NCI-H1105 treated with DMSO at 0.1 percent for 48 hours (cell line): ENCODE measurements around the gene AARS2.
"Not testable (repeated sequence)": the region's sequence is repeated elsewhere in the genome, so short reads cannot be mapped to it uniquely, and the experiment has no call there.

Experiments
- DNase-seq: peaks from one replicate; lab custom pipeline; 2025; lab: John Stamatoyannopoulos, UW

AARS2 gene

GRCh38 chr6:44312901-44313788, at the start of gene AARS2:
TSS of gene AARS2 (minus strand) at chr6:44313347. CDS start at chr6:44313323, 24 bp downstream.
- DNase-seq: peak; percentile 85

DNA sequence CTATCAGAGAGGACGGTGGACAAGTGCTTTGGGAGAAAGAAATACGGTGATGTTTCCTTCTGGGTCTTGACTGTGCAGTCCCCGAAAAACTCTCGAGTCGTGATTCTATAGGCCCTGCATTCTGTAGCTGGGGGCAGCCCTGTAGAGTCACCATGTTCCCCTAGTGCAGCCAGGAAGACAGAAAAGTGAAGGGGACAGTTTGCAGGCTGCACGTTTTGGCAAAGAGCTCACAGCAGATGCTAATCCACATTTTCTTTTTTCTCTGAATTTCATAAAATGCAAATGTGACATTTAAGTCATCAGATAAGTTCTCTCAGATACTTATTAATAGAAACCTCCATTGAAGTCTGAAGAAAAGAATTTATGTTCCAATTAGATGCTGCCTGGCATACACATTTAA, 48.8 kb upstream of the AARS2 start:
- DNase-seq: no peak

DNA sequence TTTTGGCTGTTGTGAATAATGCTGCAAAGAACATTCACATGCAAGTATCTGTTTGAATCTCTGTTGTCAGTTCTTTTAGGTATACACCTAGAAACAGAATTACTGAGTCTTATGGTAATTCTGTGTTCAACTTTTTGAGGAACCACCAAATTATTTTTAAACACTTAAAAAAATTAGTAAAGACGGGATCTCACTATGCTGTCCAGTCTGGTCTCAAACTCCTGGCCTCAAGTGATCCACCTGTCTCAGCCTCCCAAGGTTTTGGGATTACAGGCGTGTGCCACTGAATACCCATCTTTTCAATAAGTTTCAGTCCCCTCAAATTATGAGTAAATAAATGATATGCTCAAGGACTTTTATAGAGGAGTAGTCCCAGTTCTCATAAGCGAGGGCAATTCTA, 46.8 kb upstream of the AARS2 start:
- no peak for DNase-seq

DNA sequence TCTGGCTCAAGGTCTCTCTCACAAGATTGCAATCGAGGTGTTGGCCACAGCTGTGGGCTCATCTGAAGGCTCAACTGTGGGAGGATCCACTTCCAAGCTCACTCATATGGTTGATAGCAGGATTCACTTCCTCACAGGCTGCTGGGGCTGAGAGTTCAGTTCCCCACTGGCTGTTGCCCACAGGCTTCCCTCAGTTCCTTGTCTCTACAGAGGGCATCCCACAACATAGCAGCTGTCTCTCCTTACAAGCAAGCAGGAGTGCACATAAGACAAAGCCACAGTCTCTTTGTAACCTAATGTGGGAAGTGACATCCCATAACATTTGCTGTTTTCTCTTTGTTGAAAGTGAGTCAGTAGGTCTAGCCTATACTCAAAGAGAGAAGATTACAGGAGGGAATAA, 43.3 kb upstream of the AARS2 start:
- DNase-seq: no peak

GRCh38 chr6:44355640-44356039, 42.5 kb upstream of the AARS2 start:
- no peak for DNase-seq

- DNase-seq: no peak
Measured at GRCh38 chr6:44353336-44353735, 40.2 kb upstream of the AARS2 start.

- DNase-seq: no peak
Measured at GRCh38 chr6:44352259-44352658, 39.1 kb upstream of the AARS2 start.

- DNase-seq: not testable (repeated sequence)
Measured at GRCh38 chr6:44350650-44350994, 37.5 kb upstream of the AARS2 start.

DNA sequence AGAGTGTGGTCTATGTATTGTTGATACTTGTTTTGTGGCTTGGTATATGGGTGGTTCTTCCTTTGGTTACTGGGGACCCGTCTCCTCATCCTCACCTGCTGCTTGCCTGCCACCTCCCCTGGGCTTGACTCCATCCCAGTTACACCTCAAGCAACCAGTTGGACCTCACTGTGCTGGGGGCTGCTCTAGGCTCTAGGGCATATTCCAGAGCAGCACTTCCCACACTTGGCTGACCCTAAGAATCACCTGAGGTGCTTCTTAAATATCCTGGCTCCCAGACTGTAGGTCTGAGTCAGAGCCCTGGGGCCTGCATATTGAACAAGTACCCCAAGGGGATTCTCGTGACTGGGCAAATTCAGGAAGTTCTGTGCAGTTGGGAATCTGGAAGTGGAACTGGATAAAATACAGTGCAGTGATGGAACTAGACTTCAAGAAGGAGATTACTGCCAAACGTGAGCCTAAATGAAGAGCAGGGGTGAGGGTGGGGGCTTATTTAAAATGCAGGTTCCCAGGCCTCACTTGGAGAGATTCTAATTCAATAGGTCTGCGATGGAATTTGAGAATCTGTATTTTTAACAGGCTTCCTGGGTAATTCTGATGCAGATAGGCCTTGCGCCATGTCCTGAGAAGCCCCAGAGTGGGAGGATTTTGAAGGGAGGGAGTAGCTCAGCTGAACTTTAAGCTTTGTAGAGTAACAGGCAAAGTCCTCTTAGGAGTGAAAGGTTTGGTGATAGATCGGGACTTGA, 36.9 kb upstream of the AARS2 start:
- DNase-seq: no peak

DNA sequence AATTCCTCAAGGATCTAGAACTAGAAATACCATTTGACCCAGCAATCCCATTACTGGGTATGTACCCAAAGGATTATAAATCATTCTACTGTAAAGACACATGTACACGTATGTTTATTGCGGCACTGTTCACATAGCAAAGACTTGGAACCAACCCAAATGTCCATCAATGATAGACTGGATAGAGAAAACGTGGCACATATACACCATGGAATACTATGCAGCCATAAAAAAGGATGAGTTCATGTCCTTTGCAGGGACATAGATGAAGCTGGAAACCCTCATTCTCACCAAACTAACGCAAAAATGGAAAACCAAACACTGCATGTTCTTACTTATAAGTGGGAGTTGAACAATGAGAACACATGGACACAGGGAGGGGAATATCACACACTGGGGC, 33.7 kb upstream of the AARS2 start:
- not testable (repeated sequence) for DNase-seq

GRCh38 chr6:44342489-44342888, 29.3 kb upstream of the AARS2 start, which contains the start of gene SPATS1:
TSS of gene SPATS1 (plus strand) at chr6:44342650. CDS start at chr6:44343096, 446 bp downstream.
- DNase-seq: no peak

DNA sequence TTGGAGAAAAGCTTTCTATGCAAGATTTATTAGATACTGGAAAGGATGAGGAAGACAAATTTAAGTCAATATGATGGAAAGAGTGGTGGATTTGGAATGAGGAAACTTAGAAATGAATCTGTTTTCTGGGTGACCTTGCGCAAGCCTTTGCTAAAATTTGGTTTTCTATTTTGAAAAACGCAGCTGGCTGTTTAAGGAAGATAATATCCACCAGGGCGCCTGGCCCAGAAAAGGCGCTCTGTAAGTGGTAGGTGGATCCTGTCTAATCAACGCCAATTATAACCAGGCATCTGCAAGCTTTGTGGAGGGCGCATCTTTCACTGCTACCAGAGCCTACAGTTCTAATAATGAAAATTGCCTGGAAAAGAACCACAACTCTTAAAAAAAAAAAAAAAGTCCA, 28.9 kb upstream of the AARS2 start:
- DNase-seq: peak; percentile 27

GRCh38 chr6:44341095-44341890, 28.1 kb upstream of the AARS2 start:
- no peak for DNase-seq

DNA sequence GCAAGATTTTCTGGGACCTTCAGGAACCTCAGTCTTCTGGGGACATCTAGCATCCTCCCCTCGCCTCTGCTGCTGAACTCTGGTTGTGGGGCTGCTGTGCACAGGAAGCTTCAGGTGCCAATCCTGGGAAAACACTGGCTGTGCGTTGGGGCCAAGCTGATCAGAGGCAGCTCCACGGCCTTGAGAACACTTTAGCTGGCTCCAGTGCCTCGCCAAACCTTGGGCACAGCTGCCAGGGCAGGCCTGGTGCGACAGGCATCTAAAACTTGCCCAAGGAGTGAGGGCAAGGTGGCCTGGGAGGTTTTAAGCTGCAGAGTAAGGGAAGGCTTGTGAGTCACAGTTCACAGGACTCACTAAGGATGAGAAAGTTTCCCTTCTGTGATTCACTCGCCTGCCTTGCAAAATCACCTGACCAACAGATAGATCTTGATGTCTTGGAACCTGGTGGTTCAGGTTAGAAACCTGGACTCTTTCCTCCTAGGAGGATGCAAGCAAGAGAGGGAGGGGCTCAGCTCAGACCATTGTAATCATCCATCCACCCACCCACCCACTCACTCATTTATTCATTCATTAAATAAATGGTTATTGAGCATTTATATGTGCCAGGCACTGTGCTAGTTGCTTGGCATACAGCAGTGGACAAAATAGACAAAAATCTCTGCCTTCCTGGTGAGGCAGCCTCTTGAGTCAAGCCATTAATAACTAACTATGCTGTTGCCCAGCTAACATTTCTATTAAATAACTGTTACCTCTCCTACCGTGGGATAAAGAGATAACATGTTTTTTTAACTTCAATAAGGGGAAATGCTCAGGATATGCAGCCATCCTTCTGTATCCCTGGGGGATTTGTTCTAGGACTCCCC, 26.8 kb upstream of the AARS2 start:
- no peak for DNase-seq

- DNase-seq: no peak
Measured at GRCh38 chr6:44339301-44339700, 26.2 kb upstream of the AARS2 start.

- DNase-seq: peak; percentile 68
Measured at GRCh38 chr6:44338228-44339122, 25.3 kb upstream of the AARS2 start.

- no peak for DNase-seq
Measured at GRCh38 chr6:44335631-44336030, 22.5 kb upstream of the AARS2 start.

GRCh38 chr6:44333942-44334341, 20.8 kb upstream of the AARS2 start:
- DNase-seq: no peak

- no peak for DNase-seq
Measured at GRCh38 chr6:44333273-44333919, 20.2 kb upstream of the AARS2 start.

DNA sequence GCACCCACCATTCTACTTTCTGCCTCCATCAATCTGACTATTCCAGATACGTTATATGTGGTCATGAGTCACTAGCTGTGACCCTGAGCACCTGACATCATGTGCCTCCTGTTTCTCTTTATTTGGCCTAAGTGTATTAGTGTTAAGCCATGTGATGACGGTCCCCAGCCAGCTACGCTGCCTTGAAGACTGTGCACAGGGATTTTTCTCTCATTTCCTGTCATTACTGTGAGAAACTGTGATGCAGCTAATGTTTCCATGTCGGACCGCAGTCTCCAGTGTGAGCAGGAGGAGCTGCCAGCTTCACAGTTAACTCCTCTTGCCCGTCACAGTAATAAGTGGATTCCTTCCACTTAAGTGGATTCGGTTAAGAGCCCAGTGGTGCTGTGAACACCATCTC, 19.4 kb upstream of the AARS2 start:
- no peak for DNase-seq
